CD4-positive, alpha-beta T cell treated with Interleukin-12 subunit alpha and Interleukin-12 subunit beta, for 1 hour (primary cell): ENCODE measurements around the gene DNASE1L3.
A peak's percentile ranks its signal among the peaks of the same experiment; 100 is the strongest.

Experiments
- DNase-seq: peaks from one replicate; pipeline ENCODE4 v3.0.0-alpha.2; 2020

DNASE1L3 gene

GRCh38 chr3:58177747-58178527 is 32.8 kb downstream of the DNASE1L3 start:
- peak; percentile 87 for DNase-seq

- DNase-seq = no peak
These were observed 33.8 kb downstream of the DNASE1L3 start for GRCh38 chr3:58176827-58177489.

GRCh38 chr3:58176185-58176530 is 34.6 kb downstream of the DNASE1L3 start:
- no peak for DNase-seq

- DNase-seq = no peak
These were observed 35.2 kb downstream of the DNASE1L3 start for GRCh38 chr3:58175437-58176184.

GRCh38 chr3:58175187-58175436 is 35.7 kb downstream of the DNASE1L3 start:
- no peak for DNase-seq

GRCh38 chr3:58173669-58174398 is 36.9 kb downstream of the DNASE1L3 start:
- DNase-seq = peak; percentile 22

GRCh38 chr3:58173029-58173668 is 37.6 kb downstream of the DNASE1L3 start:
- DNase-seq = no peak

- no peak for DNase-seq
These were observed 39.6 kb downstream of the DNASE1L3 start for GRCh38 chr3:58171126-58171525.

- DNase-seq = no peak
These were observed 40.4 kb downstream of the DNASE1L3 start for GRCh38 chr3:58170376-58170775.

GRCh38 chr3:58169371-58169770 is 41.4 kb downstream of the DNASE1L3 start:
- DNase-seq = no peak

- no peak for DNase-seq
These were observed 42.3 kb downstream of the DNASE1L3 start for GRCh38 chr3:58168498-58168897.

- DNase-seq = peak; percentile 43
These were observed 43.1 kb downstream of the DNASE1L3 start for GRCh38 chr3:58167431-58168351.

- no peak for DNase-seq
These were observed 45.6 kb downstream of the DNASE1L3 start for GRCh38 chr3:58164906-58165821.

GRCh38 chr3:58164199-58164879 is 46.4 kb downstream of the DNASE1L3 start:
- DNase-seq = no peak

- no peak for DNase-seq
These were observed 47.5 kb downstream of the DNASE1L3 start for GRCh38 chr3:58163234-58163633.

GRCh38 chr3:58161435-58162398 is 49.1 kb downstream of the DNASE1L3 start:
- no peak for DNase-seq

GRCh38 chr3:58160399-58160798 is 50.4 kb downstream of the DNASE1L3 start:
- DNase-seq = no peak

- DNase-seq = no peak
These were observed 52.2 kb downstream of the DNASE1L3 start for GRCh38 chr3:58158442-58159153.
